GM21526 (cell line): ENCODE data around the gene VMAC.

Source experiments
- ATAC-seq: cut with Tn5 transposase; IDR thresholded peaks from one replicate; pipeline ENCODE4 v1.9.1; 2021; ENCODE audit warnings: moderate library complexity; ENCODE audit not compliant: unreplicated experiment, low FRiP score

The VMAC gene

DNA sequence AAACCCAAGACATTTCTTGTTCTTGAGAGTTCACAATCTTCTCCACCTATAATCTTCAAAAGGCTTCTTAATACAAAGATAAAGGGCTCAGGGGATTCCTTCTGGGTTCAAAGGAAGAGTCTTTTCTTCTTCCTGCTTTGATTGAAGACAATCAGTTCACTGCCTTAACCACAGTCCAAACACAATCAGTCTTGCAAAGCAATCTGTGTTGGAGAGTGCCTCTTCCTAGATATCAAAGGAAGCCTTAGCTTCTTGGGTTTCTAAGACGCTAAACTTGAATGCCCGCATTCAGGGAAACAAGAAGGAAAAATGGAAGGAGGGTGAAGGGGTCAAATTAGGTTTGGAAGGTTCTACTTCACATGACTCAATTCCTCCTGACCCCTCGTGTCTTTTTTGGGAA lies 46.1 kb downstream of the VMAC start:
- no peak for ATAC-seq

GRCh38 chr19:5951338-5951861 lies 46.7 kb downstream of the VMAC start:
- ATAC-seq: no peak

- ATAC-seq: no peak
Measured at GRCh38 chr19:5952193-5953029, 47.7 kb downstream of the VMAC start.

GRCh38 chr19:5953030-5953589 lies 48.4 kb downstream of the VMAC start:
- ATAC-seq: no peak

DNA sequence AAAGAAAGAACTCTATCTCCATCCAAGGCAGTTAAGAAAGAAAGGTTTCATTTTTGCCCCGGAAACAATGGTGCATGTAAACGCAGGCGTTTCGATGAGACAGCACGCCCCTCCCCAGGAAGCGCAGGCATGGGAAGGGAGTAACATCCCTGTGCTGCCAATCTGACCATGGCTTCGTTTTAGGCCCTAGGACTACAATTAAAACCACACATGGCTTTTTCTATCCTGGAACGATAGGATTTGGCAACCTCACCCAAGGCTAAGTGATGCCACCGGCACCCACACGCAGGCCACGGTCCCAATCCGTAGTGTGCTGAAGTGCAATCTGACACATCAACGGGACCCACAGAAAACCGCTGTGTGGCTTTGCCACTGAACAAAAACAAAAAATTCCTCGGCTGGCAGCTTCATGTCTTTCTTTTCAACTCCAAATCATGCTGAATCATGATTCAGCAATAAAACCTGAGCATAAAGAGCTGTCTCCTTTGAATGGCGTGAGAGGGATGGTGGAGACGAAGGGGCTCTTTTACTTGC lies 49.1 kb downstream of the VMAC start:
- no peak for ATAC-seq

GRCh38 chr19:5954293-5954692 lies 49.6 kb downstream of the VMAC start:
- ATAC-seq: no peak

DNA sequence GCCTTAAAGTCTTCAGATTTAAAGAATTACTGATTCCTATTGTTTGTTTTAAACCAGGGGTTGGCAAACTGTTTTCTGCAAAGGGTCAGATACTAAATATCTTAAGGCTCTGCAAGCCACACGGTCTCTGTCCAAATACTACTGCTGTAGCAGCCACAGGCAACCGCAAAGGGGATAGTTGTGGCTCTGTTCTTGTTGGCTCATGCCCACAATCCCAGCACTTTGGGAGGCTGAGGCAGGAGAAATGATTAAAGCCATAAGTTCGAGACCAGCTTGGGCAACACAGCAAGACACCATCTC lies 50.9 kb downstream of the VMAC start:
- ATAC-seq: no peak

DNA sequence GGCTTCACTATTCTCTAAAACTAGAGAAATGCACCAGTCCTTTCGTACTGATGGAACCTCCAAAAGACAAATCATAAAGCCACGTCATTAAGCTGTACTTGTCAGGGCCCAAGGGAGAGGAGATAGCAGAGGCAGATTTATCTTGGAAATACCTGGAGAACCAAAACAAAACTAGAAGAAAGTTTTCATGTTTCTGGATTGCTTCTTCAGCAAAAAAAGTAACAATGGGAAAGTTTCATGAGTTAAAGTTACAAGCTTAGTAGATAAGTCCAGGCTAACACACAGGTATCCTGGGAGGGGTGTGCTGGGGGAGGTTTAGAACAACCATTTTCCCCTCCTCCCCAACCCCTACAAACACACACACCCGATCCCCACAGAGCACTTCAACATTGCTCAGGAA lies 51.7 kb downstream of the VMAC start:
- no peak for ATAC-seq

DNA sequence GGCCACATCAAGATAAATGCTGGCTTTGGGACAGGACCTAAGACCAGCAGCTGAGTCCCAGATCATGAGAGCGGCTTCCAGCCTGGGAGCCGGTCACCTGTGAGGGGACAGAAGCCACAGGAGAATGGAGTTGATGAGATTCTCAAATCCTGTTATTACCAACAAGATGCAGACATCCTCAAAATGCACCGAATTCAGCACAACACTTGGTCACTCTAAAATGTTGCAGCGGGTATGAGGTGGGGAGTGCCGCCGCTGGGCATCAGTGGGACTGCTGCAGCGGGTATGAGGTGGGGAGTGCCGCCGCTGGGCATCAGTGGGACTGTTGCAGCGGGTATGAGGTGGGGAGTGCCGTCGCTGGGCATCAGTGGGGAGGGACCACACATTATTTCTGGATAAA lies 52.1 kb downstream of the VMAC start:
- ATAC-seq: no peak

- no peak for ATAC-seq
Measured at GRCh38 chr19:5957170-5957569, 52.5 kb downstream of the VMAC start.

DNA sequence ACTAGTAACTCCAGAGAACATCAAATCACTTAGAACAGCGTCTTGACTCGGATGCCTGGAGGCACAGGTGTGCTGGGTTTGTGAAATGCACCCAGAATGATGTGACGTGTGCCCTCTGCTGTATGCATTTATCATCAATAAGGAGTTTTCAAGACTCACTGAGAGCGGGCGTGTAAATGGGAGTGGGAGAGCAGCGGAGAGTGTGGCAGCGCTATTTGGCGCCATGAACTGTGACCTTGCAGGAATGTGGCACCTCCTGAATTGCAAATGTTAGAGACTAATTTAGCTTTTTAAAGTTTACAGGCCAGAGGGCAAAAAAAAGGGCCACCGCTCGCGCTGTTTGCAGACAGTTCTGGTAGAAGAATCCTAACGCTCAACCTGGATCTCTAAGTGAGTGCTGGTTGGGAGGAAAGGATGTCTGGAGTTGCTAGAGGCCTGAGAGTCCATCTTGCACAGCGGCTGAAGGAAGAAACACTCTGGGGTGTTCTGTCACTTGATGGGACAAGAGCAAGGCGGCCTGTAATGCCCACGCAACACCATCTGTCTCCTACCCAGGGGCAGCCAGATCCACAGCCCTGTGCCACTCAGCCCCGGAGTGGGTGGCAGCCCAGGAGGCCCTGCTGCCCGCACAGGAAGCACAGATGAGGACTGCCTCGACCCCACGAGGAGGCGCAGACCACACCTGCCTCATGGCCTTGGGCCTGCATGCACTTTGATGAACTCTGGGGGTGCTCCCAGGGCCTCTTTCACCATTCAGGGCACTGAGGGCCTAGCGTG lies 53.6 kb downstream of the VMAC start:
- ATAC-seq: no peak

- no peak for ATAC-seq
Measured at GRCh38 chr19:5958851-5959122, 54.1 kb downstream of the VMAC start.

DNA sequence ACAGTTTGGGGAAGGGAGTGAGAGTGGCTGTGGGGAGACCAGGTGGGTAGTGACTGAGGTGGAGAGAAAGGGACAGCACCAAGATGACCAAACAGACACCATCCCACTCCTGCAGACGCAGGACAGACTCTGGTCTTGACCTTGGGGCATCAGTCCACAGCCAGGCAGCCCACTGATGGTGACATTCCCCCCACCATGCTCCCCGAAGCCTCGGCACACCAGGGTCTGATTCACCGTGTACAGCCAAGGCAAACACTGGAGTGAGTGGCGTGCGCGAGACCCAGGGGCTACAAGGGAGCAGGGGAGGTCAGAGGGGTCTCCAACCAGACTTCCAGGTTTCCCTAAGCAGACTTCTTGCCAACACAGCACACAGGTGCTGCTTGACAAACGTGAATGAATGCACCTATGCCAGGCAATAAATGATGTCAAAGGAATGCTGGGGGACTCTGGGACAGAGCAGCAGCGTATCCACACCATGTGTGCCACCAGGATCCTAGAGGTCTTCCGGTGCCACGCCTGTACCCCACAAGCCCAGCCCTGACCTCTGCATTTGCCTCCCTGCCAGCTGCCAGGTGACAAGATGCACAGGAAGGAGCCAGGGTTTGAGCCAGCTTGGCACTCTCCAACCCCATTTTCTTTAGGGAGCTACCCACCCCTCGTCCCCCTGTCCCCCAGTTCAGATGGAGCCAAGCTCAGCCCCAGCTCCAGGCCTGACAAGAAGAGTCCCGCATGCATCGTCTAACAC lies 54.8 kb downstream of the VMAC start:
- no peak for ATAC-seq
